Cardiac muscle cell (in vitro differentiated cells and primary cell): ENCODE measurements around the gene VTA1. TPM values are rescaled to one million over a fixed set of nuclear protein-coding genes. Genes with fewer than 3 reads are reported as not detected.
"Not testable (repeated sequence)": the region's sequence is repeated elsewhere in the genome, so short reads cannot be mapped to it uniquely, and the experiment has no call there.

ENCODE experiments used
- DNase-seq, 2 donors: peaks; one replicate each; pipeline versions ENCODE4 v3.0.0 to v3.0.0-alpha.2; 2010 to 2017; ENCODE audit warnings: low read depth in 1 of 2, low spot score in 1 of 2
- H3K27ac ChIP-seq: fragments of 200-600 bp; sonication (generic); 2 replicates; pipeline ENCODE4 v1.5.1; 2016
- H3K27me3 ChIP-seq: fragments of 200-600 bp; sonication (generic); 2 replicates; pipeline ENCODE4 v1.6.0; 2016; ENCODE audit warnings: control low read depth
- H3K36me3 ChIP-seq: fragments of 200-600 bp; sonication (generic); 2 replicates; pipeline ENCODE4 v1.5.1; 2016; ENCODE audit warnings: control low read depth
- H3K4me1 ChIP-seq: fragments of 200-600 bp; sonication (generic); 2 replicates; pipeline ENCODE4 v1.8.1; 2017; ENCODE audit warnings: low read depth, mild to moderate bottlenecking, mixed run types
- H3K4me3 ChIP-seq: fragments of 200-600 bp; sonication (generic); 2 replicates; pipeline ENCODE4 v1.5.1; 2016; ENCODE audit warnings: mild to moderate bottlenecking
- H3K9me3 ChIP-seq: fragments of 200-600 bp; sonication (generic); 2 replicates; pipeline ENCODE4 v1.5.1; 2017; ENCODE audit warnings: low read depth, mild to moderate bottlenecking, control low read depth
- polyA plus RNA-seq: library from polyadenylated mRNA; unstranded; fragments of >200 nt; fragmentation: Nextera tagmentation; extraction: Ambion mirVana; gene quantifications from 2 replicates; pipeline ENCODE4 v1.2.1, GENCODE V29; 2016
- total RNA-seq: library from RNA; depleted of rRNA; stranded (reverse); fragments of >200 nt; gene quantifications from 2 replicates; pipeline ENCODE4 v1.2.3, GENCODE V29; 2016
- TF ChIP-seq, protein P1 (sequence below): IDR thresholded peaks from 2 replicates; pipeline ENCODE4 v1.5.1; 2012; ENCODE audit warnings: low read depth, mild to moderate bottlenecking, low read length

The VTA1 gene
- total and polyA plus RNA-seq, 2 experiments from 2014 or later = 44.0 to 93.0 TPM

DNA sequence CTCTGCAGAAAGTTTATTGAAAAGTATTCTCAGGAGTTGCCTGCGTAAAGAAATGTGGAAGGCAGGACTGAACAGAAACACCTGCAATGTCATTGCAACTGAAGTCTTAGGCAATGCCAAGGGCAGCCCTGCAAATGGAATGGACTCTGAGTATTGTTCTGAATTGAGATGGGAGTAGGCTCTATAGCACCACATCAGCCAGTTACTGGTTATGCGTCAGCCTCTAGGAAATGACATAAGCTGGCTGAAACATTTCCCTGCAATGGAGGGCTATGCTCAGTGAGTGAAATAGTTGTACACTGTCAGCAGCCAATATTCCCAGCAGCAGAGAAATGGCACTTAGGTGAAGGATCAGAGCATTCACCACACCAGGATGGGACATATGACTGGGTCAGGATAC lies 28.1 kb upstream of the VTA1 start:
- Histone ChIP-seq H3K36me3 (no peaks in the 10 kb centered on the region), H3K9me3 (no peaks in the 10 kb centered on the region), H3K4me1 (no peaks in the 10 kb centered on the region), H3K27me3 (no peaks in the 10 kb centered on the region), H3K4me3 (no peak overlapping the region), H3K27ac (no peak overlapping the region)
- TF ChIP-seq, protein P1, sequence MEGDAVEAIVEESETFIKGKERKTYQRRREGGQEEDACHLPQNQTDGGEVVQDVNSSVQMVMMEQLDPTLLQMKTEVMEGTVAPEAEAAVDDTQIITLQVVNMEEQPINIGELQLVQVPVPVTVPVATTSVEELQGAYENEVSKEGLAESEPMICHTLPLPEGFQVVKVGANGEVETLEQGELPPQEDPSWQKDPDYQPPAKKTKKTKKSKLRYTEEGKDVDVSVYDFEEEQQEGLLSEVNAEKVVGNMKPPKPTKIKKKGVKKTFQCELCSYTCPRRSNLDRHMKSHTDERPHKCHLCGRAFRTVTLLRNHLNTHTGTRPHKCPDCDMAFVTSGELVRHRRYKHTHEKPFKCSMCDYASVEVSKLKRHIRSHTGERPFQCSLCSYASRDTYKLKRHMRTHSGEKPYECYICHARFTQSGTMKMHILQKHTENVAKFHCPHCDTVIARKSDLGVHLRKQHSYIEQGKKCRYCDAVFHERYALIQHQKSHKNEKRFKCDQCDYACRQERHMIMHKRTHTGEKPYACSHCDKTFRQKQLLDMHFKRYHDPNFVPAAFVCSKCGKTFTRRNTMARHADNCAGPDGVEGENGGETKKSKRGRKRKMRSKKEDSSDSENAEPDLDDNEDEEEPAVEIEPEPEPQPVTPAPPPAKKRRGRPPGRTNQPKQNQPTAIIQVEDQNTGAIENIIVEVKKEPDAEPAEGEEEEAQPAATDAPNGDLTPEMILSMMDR = no peak
- DNase-seq = peak in 1 of 2 donors; percentile 2

DNA sequence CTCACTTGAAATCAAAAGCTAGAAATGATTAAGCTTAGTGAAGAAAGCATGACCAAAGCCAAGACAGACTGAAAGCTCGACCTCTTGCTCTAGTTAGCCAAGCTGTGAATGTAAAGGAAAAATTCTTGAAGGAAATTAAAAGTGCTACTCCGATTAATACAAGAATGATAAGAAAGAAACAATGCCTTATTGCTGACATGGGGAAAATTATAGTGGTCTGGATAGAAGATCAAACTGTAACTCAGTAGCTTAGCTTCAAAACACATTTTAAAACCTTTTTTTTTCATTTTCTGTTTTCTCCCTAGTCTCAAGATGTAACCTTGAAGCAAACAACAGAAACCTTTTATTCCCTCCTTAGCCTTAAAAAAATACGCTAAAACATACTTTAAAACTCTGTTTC lies 25.7 kb upstream of the VTA1 start:
- no peaks in the 10 kb centered on the region for H3K27me3 ChIP-seq
- TF ChIP-seq, protein P1 = no peak

DNA sequence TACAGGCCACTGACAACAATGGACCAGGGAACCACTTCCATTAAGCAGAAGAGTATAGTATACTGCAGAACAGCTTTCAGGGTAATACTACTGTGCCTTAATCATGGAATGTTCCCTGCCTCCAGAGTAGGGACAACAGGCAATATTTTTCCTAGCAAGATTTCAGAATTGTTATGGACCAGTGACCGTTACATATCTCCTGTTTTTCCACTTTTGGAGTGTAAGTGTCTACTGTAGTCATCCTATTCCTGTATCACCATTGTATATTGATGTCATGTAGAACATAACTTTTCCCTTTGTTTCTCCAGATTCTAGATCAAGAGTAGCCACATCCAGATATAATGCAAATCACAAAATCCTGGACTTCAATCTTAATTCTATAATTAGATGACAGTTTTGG lies 16.2 kb upstream of the VTA1 start:
- no peaks in the 10 kb centered on the region for H3K9me3 ChIP-seq
- DNase-seq = no peak
- no peaks in the 10 kb centered on the region for H3K27me3 ChIP-seq
- H3K36me3 ChIP-seq = no peaks in the 10 kb centered on the region
- TF ChIP-seq, protein P1 = no peak
- no peak overlapping the region for H3K27ac ChIP-seq
- no peaks in the 10 kb centered on the region for H3K4me1 ChIP-seq
- H3K4me3 ChIP-seq = no peak overlapping the region

More for the DNA sequence above, 25.7 kb upstream of the VTA1 start:
- H3K36me3 ChIP-seq = no peaks in the 10 kb centered on the region
- H3K4me1 ChIP-seq = no peaks in the 10 kb centered on the region
- no peak for DNase-seq
- H3K9me3 ChIP-seq = no peaks in the 10 kb centered on the region
- H3K27ac ChIP-seq = no peak overlapping the region
- no peak overlapping the region for H3K4me3 ChIP-seq

DNA sequence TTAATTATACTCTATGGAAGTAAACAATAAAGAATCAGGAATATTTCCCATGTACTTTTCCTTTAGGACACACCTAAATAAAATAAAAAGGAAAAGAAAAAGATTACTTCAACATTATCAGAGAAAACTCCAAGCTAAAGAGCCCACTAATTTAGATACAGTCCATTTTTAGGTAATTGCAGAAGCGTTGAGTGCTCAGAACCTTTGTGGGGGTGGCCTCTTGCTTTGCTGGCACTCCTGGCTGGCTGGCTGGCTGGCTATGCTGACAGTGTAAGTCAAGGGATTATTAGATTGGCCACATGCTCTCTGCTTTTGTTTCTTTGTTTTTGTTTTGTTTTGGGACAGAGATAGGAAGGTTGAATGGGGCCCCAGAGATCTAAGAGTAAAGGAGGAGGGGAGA lies 14.4 kb upstream of the VTA1 start, which contains the start of gene GJE1:
Gene GJE1, plus strand, starts transcription at position 301 of the 400 bp plus-strand sequence. CDS start 234 bp downstream, outside the sequence.
- no peaks in the 10 kb centered on the region for H3K9me3 ChIP-seq
- DNase-seq = no peak
- H3K4me3 ChIP-seq = no peak within 1 kb of the TSS
- H3K27ac ChIP-seq = no peak within 1 kb of the TSS
- no peaks in the 10 kb centered on the region for H3K27me3 ChIP-seq
- no peaks in the 10 kb centered on the region for H3K4me1 ChIP-seq
- TF ChIP-seq, protein P1 = no peak
- H3K36me3 ChIP-seq = no peaks in the 10 kb centered on the region

DNA sequence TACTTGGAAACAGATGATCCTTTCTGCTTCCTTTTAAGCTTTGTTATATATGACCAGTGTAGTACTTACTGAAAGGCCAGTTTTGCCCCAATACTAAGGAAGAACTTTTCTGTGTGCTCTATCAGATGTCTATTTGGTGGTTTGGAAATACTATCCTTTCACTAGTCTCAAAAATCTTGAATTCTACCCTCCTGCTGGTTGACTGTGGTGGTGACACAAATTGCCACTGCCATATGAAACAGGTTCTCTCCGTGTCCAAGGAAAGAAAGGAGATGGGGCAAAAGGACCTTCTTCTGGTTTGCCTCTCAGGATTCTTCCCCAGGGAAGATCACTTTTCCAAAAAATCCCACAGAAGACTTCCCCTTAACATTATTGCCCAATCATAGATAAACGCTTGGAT lies 8.2 kb upstream of the VTA1 start:
- no peak overlapping the region for H3K4me3 ChIP-seq
- no peak overlapping the region for H3K27ac ChIP-seq
- TF ChIP-seq, protein P1 = no peak
- H3K4me1 ChIP-seq = no peaks in the 10 kb centered on the region
- DNase-seq = no peak
- no peaks in the 10 kb centered on the region for H3K9me3 ChIP-seq
- no peaks in the 10 kb centered on the region for H3K27me3 ChIP-seq
- H3K36me3 ChIP-seq = no peaks in the 10 kb centered on the region

DNA sequence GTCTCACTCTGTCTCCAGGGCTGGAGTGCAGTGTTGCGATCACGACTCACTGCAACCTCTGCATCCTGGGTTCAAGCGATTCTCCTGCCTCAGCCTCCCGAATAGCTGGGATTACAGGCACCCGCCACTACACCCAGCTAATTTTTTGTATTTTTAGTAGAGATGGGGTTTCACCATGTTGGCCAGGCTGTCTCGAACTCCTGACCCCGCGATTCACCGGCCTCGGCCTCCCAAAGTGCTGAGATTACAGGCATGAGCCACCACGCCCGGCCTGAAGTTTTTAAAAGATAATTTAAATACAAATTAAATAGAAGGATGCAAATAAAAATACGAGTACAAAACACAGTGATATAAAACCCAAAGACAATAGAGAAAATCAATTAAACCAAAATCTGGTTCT lies 5.5 kb upstream of the VTA1 start:
- not testable (repeated sequence) for H3K4me3 ChIP-seq, H3K36me3 ChIP-seq, H3K9me3 ChIP-seq, H3K27me3 ChIP-seq, H3K4me1 ChIP-seq, H3K27ac ChIP-seq, DNase-seq
